Peyer's patch (tissue), 4 donors: ENCODE measurements around the gene ADAMTSL2.

Source experiments
- POLR2A ChIP-seq, 2 donors: fragments of 450-650 bp; IDR thresholded peaks; one replicate each; pipeline ENCODE4 v1.5.1; 2017; ENCODE audit warnings: antibody characterized with exemption in 2 of 2, mild to moderate bottlenecking in 2 of 2, moderate library complexity in 2 of 2
- TF ChIP-seq, protein P1 (sequence below), 6 experiments: fragments of 450-650 bp in 4 of 6; fragments of 200-600 bp in 2 of 6; sonication (generic) in 1 of 6; IDR thresholded peaks; one replicate each; pipeline ENCODE4 v1.5.1; 2017 to 2019; ENCODE audit warnings: antibody characterized with exemption in 6 of 6, mild to moderate bottlenecking in 3 of 6, moderate library complexity in 1 of 6

DNA sequence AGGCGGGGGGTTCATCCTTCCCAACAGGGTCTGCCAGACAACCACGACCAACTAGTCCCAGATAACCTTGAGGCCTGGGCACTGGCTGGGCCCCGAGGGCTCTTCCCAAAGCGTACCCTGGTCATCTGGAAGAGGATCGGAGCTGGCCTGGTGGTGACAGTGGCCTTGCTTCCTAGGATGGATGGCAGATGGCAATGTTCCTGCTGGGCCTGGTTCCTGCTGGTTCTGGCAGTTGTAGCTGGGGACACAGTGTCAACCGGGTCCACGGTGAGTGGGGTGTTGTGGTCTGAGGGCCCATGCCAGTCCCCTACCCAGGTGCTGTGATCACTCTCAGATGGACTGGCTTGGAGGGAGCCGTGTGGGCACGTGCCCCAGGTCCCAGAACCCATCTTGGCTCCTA, 2.0 kb downstream of the ADAMTSL2 start:
- no peak for TF ChIP-seq POLR2A (IDR thresholded peaks at IDR 0.05)
- TF ChIP-seq, protein P1, sequence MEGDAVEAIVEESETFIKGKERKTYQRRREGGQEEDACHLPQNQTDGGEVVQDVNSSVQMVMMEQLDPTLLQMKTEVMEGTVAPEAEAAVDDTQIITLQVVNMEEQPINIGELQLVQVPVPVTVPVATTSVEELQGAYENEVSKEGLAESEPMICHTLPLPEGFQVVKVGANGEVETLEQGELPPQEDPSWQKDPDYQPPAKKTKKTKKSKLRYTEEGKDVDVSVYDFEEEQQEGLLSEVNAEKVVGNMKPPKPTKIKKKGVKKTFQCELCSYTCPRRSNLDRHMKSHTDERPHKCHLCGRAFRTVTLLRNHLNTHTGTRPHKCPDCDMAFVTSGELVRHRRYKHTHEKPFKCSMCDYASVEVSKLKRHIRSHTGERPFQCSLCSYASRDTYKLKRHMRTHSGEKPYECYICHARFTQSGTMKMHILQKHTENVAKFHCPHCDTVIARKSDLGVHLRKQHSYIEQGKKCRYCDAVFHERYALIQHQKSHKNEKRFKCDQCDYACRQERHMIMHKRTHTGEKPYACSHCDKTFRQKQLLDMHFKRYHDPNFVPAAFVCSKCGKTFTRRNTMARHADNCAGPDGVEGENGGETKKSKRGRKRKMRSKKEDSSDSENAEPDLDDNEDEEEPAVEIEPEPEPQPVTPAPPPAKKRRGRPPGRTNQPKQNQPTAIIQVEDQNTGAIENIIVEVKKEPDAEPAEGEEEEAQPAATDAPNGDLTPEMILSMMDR (IDR thresholded peaks at IDR 0.05), result no peak
